PC-3 (cell line): Measurements from ENCODE around the gene PTOV1. TPM values are rescaled to one million over a fixed set of nuclear protein-coding genes. Genes with fewer than 3 reads are reported as not detected.

ENCODE experiments used
- ATAC-seq: fragments of 200-7000 bp; cut with Tn5 transposase; 2 replicates; pipeline ENCODE4 v1.9.1; 2020; ENCODE audit warnings: mild to moderate bottlenecking, moderate library complexity
- BruUV-seq: library from RNA; stranded (reverse); fragments of 400-500 nt; replicated peaks from 2 replicates; lab custom pipeline; 2021; lab: Mats Ljungman, UMichigan
- CTCF ChIA-PET: fragments of 300-600 bp; sonication (Branson Sonifier 250); formaldehyde crosslinking; loops from one replicate; lab custom pipeline; 2022; ENCODE audit warnings: antibody characterized with exemption; lab: Charles Lee
- POLR2A ChIA-PET: fragments of 300-600 bp; sonication (Branson Sonifier 250); formaldehyde crosslinking; loops from one replicate; lab custom pipeline; 2022; ENCODE audit warnings: antibody characterized with exemption; ENCODE audit not compliant: unreplicated experiment; lab: Charles Lee
- DNase-seq: peaks from one replicate; pipeline ENCODE4 v3.0.0-alpha.2; 2015
- H2AFZ ChIP-seq: fragments of 300-600 bp; sonication (generic); 2 replicates; pipeline ENCODE4 v1.6.0; 2016; ENCODE audit warnings: antibody characterized with exemption, low read length
- H3F3A ChIP-seq: fragments of 300-600 bp; sonication (generic); one replicate; pipeline ENCODE4 v1.6.0; 2017; ENCODE audit warnings: antibody characterized with exemption, low read length, control low read depth, mild to moderate bottlenecking; ENCODE audit not compliant: unreplicated experiment
- H3K27ac ChIP-seq: fragments of 300-600 bp; sonication (generic); 2 replicates; pipeline ENCODE4 v1.5.1; 2016; ENCODE audit warnings: mild to moderate bottlenecking, low read length
- H3K27me3 ChIP-seq: fragments of 300-600 bp; sonication (generic); 2 replicates; pipeline ENCODE4 v1.6.1; 2016; ENCODE audit warnings: low read length, mixed read lengths
- H3K36me3 ChIP-seq: fragments of 300-600 bp; sonication (generic); 2 replicates; pipeline ENCODE4 v1.6.1; 2016; ENCODE audit warnings: low read depth, mixed run types, low read length, mixed read lengths
- H3K4me1 ChIP-seq: fragments of 300-600 bp; sonication (generic); 2 replicates; pipeline ENCODE4 v1.5.1; 2016; ENCODE audit warnings: low read length; ENCODE audit not compliant: insufficient read depth
- H3K4me2 ChIP-seq: fragments of 300-600 bp; sonication (generic); 2 replicates; pipeline ENCODE4 v1.6.0; 2016; ENCODE audit warnings: low read length
- H3K4me3 ChIP-seq: fragments of 300-600 bp; sonication (generic); 2 replicates; pipeline ENCODE4 v1.5.1; 2016; ENCODE audit warnings: mild to moderate bottlenecking, low read length, mixed read lengths
- H3K79me2 ChIP-seq: fragments of 300-600 bp; sonication (generic); 2 replicates; pipeline ENCODE4 v1.6.1; 2017; ENCODE audit warnings: low read length, mixed read lengths
- H3K9ac ChIP-seq: fragments of 300-600 bp; sonication (generic); 2 replicates; pipeline ENCODE4 v1.6.0; 2016; ENCODE audit warnings: mild to moderate bottlenecking, low read length
- H3K9me2 ChIP-seq: fragments of 300-600 bp; sonication (generic); replicated peaks from 2 replicates; pipeline ENCODE4 v1.6.1; 2016; ENCODE audit warnings: mixed run types, low read length, mixed read lengths
- H3K9me3 ChIP-seq: fragments of 300-600 bp; sonication (generic); 2 replicates; pipeline ENCODE4 v1.6.1; 2016; ENCODE audit warnings: low read length, mixed read lengths
- H4K20me1 ChIP-seq: fragments of 300-600 bp; sonication (generic); 2 replicates; pipeline ENCODE4 v1.6.1; 2016; ENCODE audit warnings: low read length, mixed read lengths
- EZH2 ChIP-seq: fragments of 300-600 bp; sonication (generic); IDR thresholded peaks from one replicate; pipeline ENCODE4 v1.6.1; 2017; ENCODE audit warnings: antibody characterized with exemption, mild to moderate bottlenecking, low read length; ENCODE audit not compliant: unreplicated experiment
- EZH2phosphoT487 ChIP-seq: fragments of 300-600 bp; sonication (generic); IDR thresholded peaks from 2 replicates; pipeline ENCODE4 v1.6.1; 2018; ENCODE audit warnings: mild to moderate bottlenecking, antibody characterized with exemption, low read length, borderline replicate concordance
- intact Hi-C: fragments of 100-400 bp; cut with micrococcal nuclease; formaldehyde crosslinking; loops from 2 replicates; pipeline ENCODE4 v1.9.0; 2023
- total RNA-seq: library from RNA; depleted of rRNA; stranded (reverse); fragments of >200 nt; gene quantifications from 2 replicates; pipeline ENCODE4 v1.2.3, GENCODE V29; 2014
- TF ChIP-seq, protein P1 (sequence below): fragments of 300-600 bp; sonication (generic); conservative IDR thresholded peaks from 2 replicates; pipeline ENCODE4 v1.5.1; 2017; ENCODE audit warnings: antibody characterized with exemption, low read depth, mild to moderate bottlenecking, low read length

Gene PTOV1
- total RNA-seq, 1 experiment from 2014 or later = 148 TPM

DNA sequence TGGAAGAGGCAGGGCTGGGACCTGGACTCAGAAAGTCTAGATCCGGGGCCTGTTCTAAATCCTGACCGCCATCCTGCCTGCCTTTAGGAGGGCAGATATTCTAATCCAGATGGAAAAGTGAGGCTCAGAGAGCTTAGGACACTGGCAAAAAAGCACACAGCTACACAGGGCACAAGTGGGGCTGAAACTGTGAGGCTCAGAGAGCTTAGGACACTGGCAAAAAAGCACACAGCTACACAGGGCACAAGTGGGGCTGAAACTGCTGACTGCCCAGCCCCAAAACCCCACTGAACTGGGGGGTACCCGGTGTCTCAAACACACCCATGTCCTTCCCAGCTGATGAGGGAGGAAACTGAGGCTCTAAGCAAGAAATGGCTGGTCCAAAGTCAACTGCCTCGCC lies 24.2 kb downstream of the PTOV1 start:
- ChIA-PET POLR2A (no interaction called here), CTCF (no interaction called here)
- Histone ChIP-seq H3K4me3 (peak overlapping the region; percentile 93), H3K9me3 (no peaks in the 10 kb centered on the region), H2AFZ (no peak overlapping the region), H3K27me3 (no peaks in the 10 kb centered on the region), H3K4me2 (peak overlapping the region; percentile 98), H4K20me1 (no peaks in the 10 kb centered on the region), H3K27ac (peak overlapping the region; percentile 91), H3K79me2 (peaks cover 41% of the 10 kb centered on the region), H3K4me1 (peaks cover 34% of the 10 kb centered on the region), H3K9ac (peak overlapping the region; percentile 98), H3F3A (no peaks in the 10 kb centered on the region), H3K9me2 (no peaks in the 10 kb centered on the region), H3K36me3 (0 out of 2 replicates have a peak, but pooled peaks cover 8% of the 10 kb centered on the region)
- TF ChIP-seq, protein P1, sequence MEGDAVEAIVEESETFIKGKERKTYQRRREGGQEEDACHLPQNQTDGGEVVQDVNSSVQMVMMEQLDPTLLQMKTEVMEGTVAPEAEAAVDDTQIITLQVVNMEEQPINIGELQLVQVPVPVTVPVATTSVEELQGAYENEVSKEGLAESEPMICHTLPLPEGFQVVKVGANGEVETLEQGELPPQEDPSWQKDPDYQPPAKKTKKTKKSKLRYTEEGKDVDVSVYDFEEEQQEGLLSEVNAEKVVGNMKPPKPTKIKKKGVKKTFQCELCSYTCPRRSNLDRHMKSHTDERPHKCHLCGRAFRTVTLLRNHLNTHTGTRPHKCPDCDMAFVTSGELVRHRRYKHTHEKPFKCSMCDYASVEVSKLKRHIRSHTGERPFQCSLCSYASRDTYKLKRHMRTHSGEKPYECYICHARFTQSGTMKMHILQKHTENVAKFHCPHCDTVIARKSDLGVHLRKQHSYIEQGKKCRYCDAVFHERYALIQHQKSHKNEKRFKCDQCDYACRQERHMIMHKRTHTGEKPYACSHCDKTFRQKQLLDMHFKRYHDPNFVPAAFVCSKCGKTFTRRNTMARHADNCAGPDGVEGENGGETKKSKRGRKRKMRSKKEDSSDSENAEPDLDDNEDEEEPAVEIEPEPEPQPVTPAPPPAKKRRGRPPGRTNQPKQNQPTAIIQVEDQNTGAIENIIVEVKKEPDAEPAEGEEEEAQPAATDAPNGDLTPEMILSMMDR = no peak
- TF ChIP-seq EZH2phosphoT487 = no peak
- TF ChIP-seq EZH2 = no peak
- intact Hi-C loops = loop anchor here (5.0 kb wide), 1 partner anchor 198 kb away; the partner anchor contains the start of gene PRMT1
- no TSS peak for BruUV-seq
- ATAC-seq = no peak
- no peak for DNase-seq

DNA sequence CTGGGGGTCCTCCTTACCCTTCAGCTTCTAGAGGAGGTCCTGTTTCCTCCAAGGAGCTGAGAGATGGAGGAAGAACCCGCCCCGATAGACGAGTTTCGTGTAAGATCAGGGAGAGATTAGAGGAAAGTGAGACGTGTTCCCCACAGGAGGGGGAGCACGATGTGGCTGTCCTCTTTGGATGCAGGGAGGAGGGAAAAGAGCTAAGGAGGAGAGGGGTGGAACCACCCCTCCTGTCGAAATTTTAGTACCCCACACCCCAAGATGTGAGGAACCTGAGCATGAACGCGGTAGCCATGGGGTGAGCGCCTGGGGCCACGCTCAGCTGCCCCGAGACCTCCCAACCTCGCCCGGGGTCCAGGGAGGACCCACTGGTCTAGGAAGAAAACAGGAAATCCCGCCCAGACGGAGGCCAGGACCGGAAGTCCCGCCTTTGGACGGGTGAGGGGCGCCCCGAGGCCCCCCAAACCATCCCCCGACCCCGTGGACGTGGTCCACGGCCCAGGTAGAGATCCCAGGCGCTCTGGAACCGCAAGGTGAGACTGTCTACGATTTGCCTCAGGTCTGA lies 25.0 kb downstream of the PTOV1 start:
- POLR2A ChIA-PET = interaction anchor here (0.6 kb wide), 1 partner anchor 36 kb away, joined by 31 read pairs; no protein-coding TSS in a partner anchor

More for the DNA sequence above, 25.0 kb downstream of the PTOV1 start:
- Histone ChIP-seq H3K27ac (peak overlapping the region; percentile 91), H3K4me3 (peak overlapping the region; percentile 93), H3K9me2 (no peaks in the 10 kb centered on the region), H3K36me3 (0 out of 2 replicates have a peak, but pooled peaks cover 12% of the 10 kb centered on the region), H3F3A (no peaks in the 10 kb centered on the region), H3K9ac (peak overlapping the region; percentile 98), H3K27me3 (no peaks in the 10 kb centered on the region), H3K4me2 (peak overlapping the region; percentile 98), H3K4me1 (peaks cover 26% of the 10 kb centered on the region), H3K79me2 (peaks cover 41% of the 10 kb centered on the region), H4K20me1 (no peaks in the 10 kb centered on the region), H2AFZ (peak overlapping the region; percentile 80), H3K9me3 (no peaks in the 10 kb centered on the region)
- ATAC-seq (0 out of 2 replicates have a peak, but pooled peaks have one; percentile 6), DNase-seq (peak; percentile 34)
- TF ChIP-seq EZH2 (no peak), EZH2phosphoT487 (no peak)
- TF ChIP-seq, protein P1 = no peak
- CTCF ChIA-PET = no interaction called here
- intact Hi-C loops = loop anchor here (5.0 kb wide), 1 partner anchor 199 kb away; the partner anchor contains the start of gene PRMT1
- no TSS peak for BruUV-seq
